ENCODE results near the gene FXYD5. TPM values are rescaled to one million over a fixed set of nuclear protein-coding genes. Genes with fewer than 3 reads are reported as not detected.

Gene FXYD5
- total and polyA plus RNA-seq, 4 donors: 2.2 to 22.0 (median 7.3) TPM

GRCh38 chr19:35115177-35115951 lies 39.2 kb upstream of the FXYD5 start, which contains the start of gene FXYD3:
FXYD3 (plus strand) TSS chr19:35115823; CDS start chr19:35119377, 3,554 bp downstream.
- no peak for DNase-seq (ENCODE audit: low spot score)
- H3K4me1 ChIP-seq (ENCODE audit: control insufficient read depth in 4 of 4, insufficient read depth in 4 of 4, low read length in 3 of 4): peaks cover 2 to 13% (median 8%) of the 10 kb centered on the region in 4 donors
- no peak within 1 kb of the TSS for H3K4me3 ChIP-seq (ENCODE audit: low read depth in 1 of 3, low read length in 3 of 3)
- H3K9me3 ChIP-seq (ENCODE audit: control insufficient read depth in 4 of 4, low read length in 3 of 4): no peaks in the 10 kb centered on the region
- no peak for TF ChIP-seq GABPA (IDR thresholded peaks at IDR 0.05 in 1 of 2, conservative IDR thresholded peaks at IDR 0.05 in 1 of 2)
- no peak for TF ChIP-seq JUND (IDR thresholded peaks at IDR 0.05)
- TF ChIP-seq HNF4G (IDR thresholded peaks at IDR 0.05): no peak
- TF ChIP-seq FOXA1 (IDR thresholded peaks at IDR 0.05): no peak
- TF ChIP-seq MAX (IDR thresholded peaks at IDR 0.05): no peak
- TF ChIP-seq ATF3 (IDR thresholded peaks at IDR 0.05): no peak
- no peak for TF ChIP-seq RAD21 (IDR thresholded peaks at IDR 0.05)
- no peak for TF ChIP-seq HNF4A (conservative IDR thresholded peaks at IDR 0.05)
- no peak within 1 kb of the TSS for H3K9ac ChIP-seq (ENCODE audit: low read depth in 1 of 2, low read length in 2 of 2)
- H3K27ac ChIP-seq (ENCODE audit: low read depth in 1 of 2, low read length in 2 of 2): no peak within 1 kb of the TSS
- no peaks in the 10 kb centered on the region for H3K36me3 ChIP-seq (ENCODE audit: control insufficient read depth in 4 of 4, insufficient read depth in 3 of 4, low read depth in 1 of 4, low read length in 3 of 4)
- 65% methylated on average over 14 of the region's 14 CpGs for WGBS
- H3K27me3 ChIP-seq (ENCODE audit: control insufficient read depth in 4 of 4, insufficient read depth in 4 of 4, low read length in 3 of 4): no peaks in the 10 kb centered on the region

- 79% methylated on average over 13 of the region's 13 CpGs for WGBS
- Histone ChIP-seq H3K27ac (ENCODE audit: low read depth in 1 of 2, low read length in 2 of 2) (no peak overlapping the region), H3K27me3 (ENCODE audit: control insufficient read depth in 4 of 4, insufficient read depth in 4 of 4, low read length in 3 of 4) (no peaks in the 10 kb centered on the region), H3K4me3 (ENCODE audit: low read depth in 1 of 3, low read length in 3 of 3) (no peak overlapping the region), H3K4me1 (ENCODE audit: control insufficient read depth in 4 of 4, insufficient read depth in 4 of 4, low read length in 3 of 4) (peaks cover 2 to 13% (median 8%) of the 10 kb centered on the region in 4 donors), H3K9ac (ENCODE audit: low read depth in 1 of 2, low read length in 2 of 2) (no peak overlapping the region), H3K36me3 (ENCODE audit: control insufficient read depth in 4 of 4, insufficient read depth in 3 of 4, low read depth in 1 of 4, low read length in 3 of 4) (no peaks in the 10 kb centered on the region), H3K9me3 (ENCODE audit: control insufficient read depth in 4 of 4, low read length in 3 of 4) (no peaks in the 10 kb centered on the region)
- DNase-seq (ENCODE audit: low spot score): no peak
- TF ChIP-seq RAD21 (IDR thresholded peaks at IDR 0.05) (no peak), JUND (IDR thresholded peaks at IDR 0.05) (no peak), SP1 (IDR thresholded peaks at IDR 0.05) (no peak), HNF4G (IDR thresholded peaks at IDR 0.05) (no peak), REST (IDR thresholded peaks at IDR 0.05) (no peak), ZBTB33 (IDR thresholded peaks at IDR 0.05) (no peak), NR2F2 (IDR thresholded peaks at IDR 0.05) (no peak), CTCF (IDR thresholded peaks at IDR 0.05; ENCODE audit: low read depth, low read length, missing input control) (no peak), MAX (IDR thresholded peaks at IDR 0.05) (no peak), YY1 (IDR thresholded peaks at IDR 0.05) (no peak), ATF3 (IDR thresholded peaks at IDR 0.05) (no peak), HNF4A (conservative IDR thresholded peaks at IDR 0.05) (no peak), RXRA (IDR thresholded peaks at IDR 0.05) (no peak), TAF1 (conservative IDR thresholded peaks at IDR 0.05) (no peak), FOXA1 (IDR thresholded peaks at IDR 0.05) (no peak), FOXA2 (IDR thresholded peaks at IDR 0.05) (no peak), GABPA (IDR thresholded peaks at IDR 0.05 in 1 of 2, conservative IDR thresholded peaks at IDR 0.05 in 1 of 2) (no peak), EGR1 (IDR thresholded peaks at IDR 0.05; ENCODE audit: low read depth in 2 of 2) (no peak)
These were observed 38.3 kb upstream of the FXYD5 start for GRCh38 chr19:35116072-35116801.

All from liver (tissue), 9 donors.